GM23248 (cell line): ENCODE measurements around the gene DUS2. TPM values are rescaled to one million over a fixed set of nuclear protein-coding genes. Genes with fewer than 3 reads are reported as not detected.

Experiments used
- DNase-seq: peaks from one replicate; pipeline ENCODE4 v3.0.0-alpha.2; 2015
- H2AFZ ChIP-seq: fragments of 200-600 bp; sonication (generic); 2 replicates; pipeline ENCODE4 v1.6.1; 2016; ENCODE audit warnings: antibody characterized with exemption
- H3F3A ChIP-seq: fragments of 200-600 bp; sonication (generic); 2 replicates; pipeline ENCODE4 v1.6.1; 2016; ENCODE audit warnings: mild to moderate bottlenecking, antibody characterized with exemption, mixed run types; ENCODE audit not compliant: insufficient read depth
- H3K27ac ChIP-seq: fragments of 200-600 bp; sonication (generic); 2 replicates; pipeline ENCODE4 v1.5.1; 2016; ENCODE audit warnings: mild to moderate bottlenecking
- H3K27me3 ChIP-seq: fragments of 200-600 bp; sonication (generic); replicated peaks from 2 replicates; pipeline ENCODE4 v1.6.1; 2016; ENCODE audit warnings: mild to moderate bottlenecking; ENCODE audit not compliant: insufficient read depth
- H3K36me3 ChIP-seq: fragments of 200-600 bp; sonication (generic); 2 replicates; pipeline ENCODE4 v1.6.1; 2016; ENCODE audit warnings: low read depth, mild to moderate bottlenecking
- H3K4me1 ChIP-seq: fragments of 200-600 bp; sonication (generic); 2 replicates; pipeline ENCODE4 v1.6.1; 2016; ENCODE audit warnings: mild to moderate bottlenecking; ENCODE audit not compliant: insufficient read depth
- H3K4me2 ChIP-seq: fragments of 200-600 bp; sonication (generic); one replicate; pipeline ENCODE4 v1.6.1; 2016; ENCODE audit warnings: mild to moderate bottlenecking; ENCODE audit not compliant: unreplicated experiment
- H3K4me3 ChIP-seq: fragments of 200-600 bp; sonication (generic); 2 replicates; pipeline ENCODE4 v1.5.1; 2016; ENCODE audit warnings: mild to moderate bottlenecking
- H3K79me2 ChIP-seq: fragments of 200-600 bp; sonication (generic); 2 replicates; pipeline ENCODE4 v1.6.1; 2016; ENCODE audit warnings: mild to moderate bottlenecking; ENCODE audit not compliant: insufficient read depth
- H3K9ac ChIP-seq: fragments of 200-600 bp; sonication (generic); 2 replicates; pipeline ENCODE4 v1.6.1; 2016; ENCODE audit warnings: mild to moderate bottlenecking
- H3K9me2 ChIP-seq: fragments of 200-600 bp; sonication (generic); 2 replicates; pipeline ENCODE4 v1.6.1; 2016; ENCODE audit warnings: mixed run types, mild to moderate bottlenecking, moderate library complexity; ENCODE audit not compliant: insufficient read depth
- H3K9me3 ChIP-seq: fragments of 200-600 bp; sonication (generic); one replicate; pipeline ENCODE4 v1.6.1; 2017; ENCODE audit warnings: low read depth
- H4K20me1 ChIP-seq: fragments of 200-600 bp; sonication (generic); 2 replicates; pipeline ENCODE4 v1.6.0; 2016; ENCODE audit not compliant: insufficient read depth
- EZH2 ChIP-seq: fragments of 200-600 bp; sonication (generic); IDR thresholded peaks from 2 replicates; pipeline ENCODE4 v1.6.1; 2018; ENCODE audit warnings: antibody characterized with exemption, mild to moderate bottlenecking; ENCODE audit not compliant: insufficient read depth, poor library complexity, severe bottlenecking
- EZH2phosphoT487 ChIP-seq: fragments of 200-600 bp; sonication (generic); IDR thresholded peaks from 2 replicates; pipeline ENCODE4 v1.6.1; 2018; ENCODE audit warnings: antibody characterized with exemption, moderate library complexity, mild to moderate bottlenecking, low read depth; ENCODE audit not compliant: insufficient read depth
- WGBS, 2 experiments: methylation state at CpG; one replicate each; pipeline ENCODE4 v1.1.6; 2015 to 2017; ENCODE audit warnings: low lambda C conversion rate in 2 of 2, low coverage in 1 of 2; ENCODE audit errors: missing lambda C conversion rate in 2 of 2; 5-methylcytosine and 5-hydroxymethylcytosine counted together
- in situ Hi-C: fragments of 300-500 bp; cut with MboI; formaldehyde crosslinking; loops from 2 replicates; pipeline ENCODE4 v1.15.0; 2020
- polyA plus RNA-seq: library from polyadenylated mRNA; unstranded; fragments of >200 nt; fragmentation: Nextera tagmentation; extraction: Ambion mirVana; gene quantifications from 2 replicates; pipeline ENCODE4 v1.2.1, GENCODE V29; 2016
- total RNA-seq: library from RNA; depleted of rRNA; stranded (reverse); fragments of >200 nt; shearing (Covaris generic); gene quantifications from 2 replicates; pipeline ENCODE4 v1.2.3, GENCODE V29; 2014

Gene DUS2
- total and polyA plus RNA-seq, 2 experiments from 2014 or later, result 14.0 to 18.4 TPM

GRCh38 chr16:68059804-68060203 is 36.7 kb downstream of the DUS2 start:
- Histone ChIP-seq H3F3A (peaks cover 15% of the 10 kb centered on the region), H3K9me3 (no peaks in the 10 kb centered on the region), H4K20me1 (no peaks in the 10 kb centered on the region), H3K9me2 (no peaks in the 10 kb centered on the region), H3K27ac (no peak overlapping the region), H3K9ac (no peak overlapping the region), H2AFZ (no peak overlapping the region), H3K4me3 (no peak overlapping the region), H3K79me2 (no peaks in the 10 kb centered on the region), H3K36me3 (peaks cover 7% of the 10 kb centered on the region; the same call in 1 of the 2 replicates), H3K4me2 (no peak overlapping the region), H3K4me1 (peaks cover 11% of the 10 kb centered on the region), H3K27me3 (no peaks in the 10 kb centered on the region)
- in situ Hi-C loops, result no loop called here
- no peak for DNase-seq
- TF ChIP-seq EZH2 (no peak), EZH2phosphoT487 (no peak)

- Histone ChIP-seq H3K4me3 (no peak overlapping the region), H3F3A (peaks cover 29% of the 10 kb centered on the region), H3K9me2 (no peaks in the 10 kb centered on the region), H3K9ac (no peak overlapping the region), H4K20me1 (no peaks in the 10 kb centered on the region), H3K36me3 (peaks cover 7% of the 10 kb centered on the region; the same call in 1 of the 2 replicates), H3K27ac (no peak overlapping the region), H3K4me1 (peaks cover 19% of the 10 kb centered on the region), H2AFZ (no peak overlapping the region), H3K4me2 (no peak overlapping the region), H3K79me2 (no peaks in the 10 kb centered on the region), H3K27me3 (no peaks in the 10 kb centered on the region), H3K9me3 (no peaks in the 10 kb centered on the region)
- in situ Hi-C loops, result no loop called here
- WGBS, 2 experiments, result 79 to 90% methylated on average over 3 of the region's 3 CpGs
- DNase-seq, result no peak
- TF ChIP-seq EZH2 (no peak), EZH2phosphoT487 (no peak)
These were observed 38.3 kb downstream of the DUS2 start for GRCh38 chr16:68061396-68061795.

- Histone ChIP-seq H3K4me2 (no peak overlapping the region), H3F3A (peaks cover 32% of the 10 kb centered on the region), H3K27ac (no peak overlapping the region), H4K20me1 (no peaks in the 10 kb centered on the region), H3K4me3 (no peak overlapping the region), H2AFZ (no peak overlapping the region), H3K79me2 (no peaks in the 10 kb centered on the region), H3K9ac (no peak overlapping the region; the same call in 1 of the 2 replicates), H3K36me3 (peaks cover 7% of the 10 kb centered on the region; the same call in 1 of the 2 replicates), H3K4me1 (peaks cover 19% of the 10 kb centered on the region), H3K9me3 (no peaks in the 10 kb centered on the region), H3K27me3 (no peaks in the 10 kb centered on the region), H3K9me2 (no peaks in the 10 kb centered on the region)
- in situ Hi-C loops, result no loop called here
- WGBS, 2 experiments, result 81% methylated on average over 4 of the region's 4 CpGs
- no peak for DNase-seq
- TF ChIP-seq EZH2 (no peak), EZH2phosphoT487 (no peak)
These were observed 39.9 kb downstream of the DUS2 start for GRCh38 chr16:68062910-68063393.

GRCh38 chr16:68064791-68065365 is 41.8 kb downstream of the DUS2 start:
- WGBS, 2 experiments, result 43 to 44% methylated on average over 2 of the region's 2 CpGs
- Histone ChIP-seq H3F3A (peaks cover 32% of the 10 kb centered on the region), H3K9ac (peak overlapping the region; percentile 47)

More at GRCh38 chr16:68064791-68065365, 41.8 kb downstream of the DUS2 start:
- in situ Hi-C loops, result no loop called here
- H3K4me1 ChIP-seq, result peaks cover 19% of the 10 kb centered on the region
- no peaks in the 10 kb centered on the region for H3K79me2 ChIP-seq
- peak; percentile 80 for DNase-seq
- H3K4me3 ChIP-seq, result no peak overlapping the region
- H3K36me3 ChIP-seq, result peaks cover 7% of the 10 kb centered on the region; the same call in 1 of the 2 replicates
- H3K9me2 ChIP-seq, result no peaks in the 10 kb centered on the region
- peak overlapping the region; percentile 26 for H3K4me2 ChIP-seq
- no peaks in the 10 kb centered on the region for H3K27me3 ChIP-seq
- peak overlapping the region; percentile 59 for H3K27ac ChIP-seq
- no peaks in the 10 kb centered on the region for H3K9me3 ChIP-seq
- TF ChIP-seq EZH2phosphoT487 (no peak), EZH2 (no peak)
- H2AFZ ChIP-seq, result no peak overlapping the region
- H4K20me1 ChIP-seq, result no peaks in the 10 kb centered on the region
